K562 (cell line): ENCODE data around the gene CASR. TPM values are rescaled to one million over a fixed set of nuclear protein-coding genes. Genes with fewer than 3 reads are reported as not detected.

Experiments used
- ATAC-seq: fragments of 200-7000 bp; cut with Tn5 transposase; 3 replicates; pipeline ENCODE4 v1.9.1; 2020; ENCODE audit warnings: moderate library complexity
- BruUV-seq: library from RNA; stranded (reverse); fragments of 400-500 nt; replicated peaks from 2 replicates; lab custom pipeline; 2021; lab: Mats Ljungman, UMichigan
- CTCF ChIA-PET: fragments of 300-600 bp; formaldehyde crosslinking; extraction: SDS; loops from one replicate; lab custom pipeline; 2021; ENCODE audit warnings: low intra/inter-chr PET ratio; lab: Yijun Ruan, JAX
- POLR2A ChIA-PET: fragments of 300-600, 350-650 bp; sonication (Branson Sonifier 250); formaldehyde crosslinking; extraction: SDS; loops from one replicate; lab custom pipeline; 2021; ENCODE audit warnings: antibody characterized with exemption, inconsistent platforms; lab: Yijun Ruan, JAX
- DNase-seq, 4 experiments: peaks; one replicate each; pipeline versions ENCODE4 v3.0.0 to v3.0.0-alpha.2; 2011 to 2018; ENCODE audit warnings: low spot score in 3 of 4, mixed read lengths in 3 of 4; ENCODE audit errors: extremely low read depth in 1 of 4
- FAIRE-seq: peaks from 2 replicates; lab custom pipeline; 2011; peaks lifted over from hg19 to GRCh38; lab: Jason Lieb, UNC
- H2AFZ ChIP-seq: 2 replicates; pipeline ENCODE4 v1.6.0; 2011; ENCODE audit warnings: low read depth, low read length, control low read depth, inconsistent platforms
- H3K27ac ChIP-seq: fragments of 200-600 bp; 3 replicates; pipeline ENCODE4 v1.8.0; 2011; ENCODE audit warnings: low read depth, mild to moderate bottlenecking, control low read depth, inconsistent platforms, low read length, moderate library complexity, mixed read lengths; ENCODE audit errors: extremely low read depth
- H3K27me3 ChIP-seq, 2 experiments: fragments of 300-600 bp in 1 of 2; 2 replicates in 1 of 2; 3 replicates in 1 of 2; pipeline versions ENCODE4 v1.6.0 to v1.8.0; 2011; ENCODE audit warnings: inconsistent platforms in 2 of 2, low read length in 2 of 2, mild to moderate bottlenecking in 1 of 2, mixed read lengths in 1 of 2, moderate library complexity in 1 of 2; ENCODE audit not compliant: control insufficient read depth in 2 of 2, insufficient read depth in 2 of 2
- H3K36me3 ChIP-seq: fragments of 300-600 bp; 3 replicates; pipeline ENCODE4 v1.8.0; 2011; ENCODE audit warnings: mild to moderate bottlenecking, low read length, inconsistent platforms; ENCODE audit not compliant: control insufficient read depth, insufficient read depth
- H3K4me1 ChIP-seq, 2 experiments: fragments of 200-600 bp in 1 of 2; replicated peaks in 1 of 2; 2 replicates in 1 of 2; 3 replicates in 1 of 2; pipeline versions ENCODE4 v1.5.1 to v1.8.0; 2011; ENCODE audit warnings: inconsistent platforms in 2 of 2, low read length in 2 of 2, mild to moderate bottlenecking in 1 of 2, mixed read lengths in 1 of 2, moderate library complexity in 1 of 2; ENCODE audit not compliant: control insufficient read depth in 2 of 2, insufficient read depth in 2 of 2
- H3K4me2 ChIP-seq: 2 replicates; pipeline ENCODE4 v1.6.1; 2011; ENCODE audit warnings: low read length, control low read depth, inconsistent platforms, mixed read lengths; ENCODE audit not compliant: insufficient read depth
- H3K4me3 ChIP-seq: fragments of 200-600 bp; sonication (generic), shearing (Covaris generic); 2 replicates; pipeline ENCODE4 v1.5.1; 2016; ENCODE audit warnings: control low read depth, inconsistent platforms
- H3K79me2 ChIP-seq: fragments of 200-600 bp; 3 replicates; pipeline ENCODE4 v1.8.0; 2011; ENCODE audit warnings: low read length, inconsistent platforms; ENCODE audit not compliant: control insufficient read depth, insufficient read depth
- H3K9ac ChIP-seq, 2 experiments: 2 replicates each; pipeline versions ENCODE4 v1.6.0 to v1.6.1; 2011; ENCODE audit warnings: low read depth in 2 of 2, low read length in 2 of 2, control low read depth in 1 of 2, inconsistent platforms in 1 of 2, mild to moderate bottlenecking in 1 of 2, mixed read lengths in 1 of 2; ENCODE audit not compliant: insufficient read depth in 1 of 2
- H3K9me1 ChIP-seq: one replicate; pipeline ENCODE4 v1.6.0; 2011; ENCODE audit warnings: inconsistent platforms, mild to moderate bottlenecking, low read length, moderate library complexity; ENCODE audit not compliant: control insufficient read depth, insufficient read depth
- H3K9me3 ChIP-seq: replicated peaks from 2 replicates; pipeline ENCODE4 v1.5.1; 2011; ENCODE audit warnings: low read depth, low read length, inconsistent platforms; ENCODE audit not compliant: control insufficient read depth, insufficient read depth
- H4K20me1 ChIP-seq: replicated peaks from 2 replicates; pipeline ENCODE4 v1.6.1; 2011; ENCODE audit warnings: low read length, inconsistent platforms, mixed read lengths; ENCODE audit not compliant: control insufficient read depth, insufficient read depth
- ATF6 ChIP-seq: sonication (generic); formaldehyde crosslinking; IDR thresholded peaks from 2 replicates; pipeline ENCODE4 v1.4.0; 2020; ENCODE audit warnings: mild to moderate bottlenecking, missing genetic modification reagents
- CBFA2T2 ChIP-seq: fragments of 450-650 bp; conservative IDR thresholded peaks from 2 replicates; pipeline ENCODE4 v1.6.1; 2017; ENCODE audit warnings: mild to moderate bottlenecking
- ELF2 ChIP-seq: fragments of 250-450 bp; sonication (Bioruptor Pico); IDR thresholded peaks from 2 replicates; pipeline ENCODE4 v1.5.0; 2021; ENCODE audit warnings: mild to moderate bottlenecking
- HBP1 ChIP-seq: fragments of 450-650 bp; formaldehyde crosslinking; IDR thresholded peaks from 2 replicates; pipeline ENCODE4 v1.4.0; 2022; ENCODE audit warnings: missing genetic modification characterization
- MTF1 ChIP-seq: fragments of 250-450 bp; sonication (Bioruptor Pico); IDR thresholded peaks from 2 replicates; pipeline ENCODE4 v1.9.0; 2021; ENCODE audit warnings: moderate library complexity, mild to moderate bottlenecking, inconsistent platforms, borderline replicate concordance
- STAT6 ChIP-seq: sonication (generic); formaldehyde crosslinking; IDR thresholded peaks from 2 replicates; pipeline ENCODE4 v1.8.1; 2023; ENCODE audit warnings: mild to moderate bottlenecking, missing genetic modification reagents
- ZNF23 ChIP-seq: fragments of 250-450 bp; sonication (Bioruptor Pico); IDR thresholded peaks from 2 replicates; pipeline ENCODE4 v1.4.0; 2020; ENCODE audit warnings: mild to moderate bottlenecking
- ZNF263 ChIP-seq: sonication (generic); formaldehyde crosslinking; IDR thresholded peaks from 2 replicates; pipeline ENCODE4 v1.8.0; 2022; ENCODE audit warnings: mild to moderate bottlenecking, missing genetic modification reagents, borderline replicate concordance
- ZNF324 ChIP-seq: fragments of 250-450 bp; sonication (Bioruptor Pico); IDR thresholded peaks from 2 replicates; pipeline ENCODE4 v1.4.0; 2020; ENCODE audit warnings: mild to moderate bottlenecking
- WGBS: fragments of 100-300 bp; shearing (Covaris generic); methylation state at CpG from one replicate; pipeline ENCODE4 v1.1.6; 2016; ENCODE audit warnings: low coverage, mixed read lengths; ENCODE audit not compliant: insufficient coverage; ENCODE audit errors: missing lambda C conversion rate; 5-methylcytosine and 5-hydroxymethylcytosine counted together
- in situ Hi-C: fragments of 300-500 bp; cut with MboI; formaldehyde crosslinking; loops from 4 replicates; pipeline ENCODE4 v1.15.0; 2018; ENCODE audit warnings: inconsistent platforms, mixed read lengths
- intact Hi-C: fragments of 100-400 bp; cut with micrococcal nuclease; formaldehyde crosslinking; loops from 2 replicates; pipeline ENCODE4 v1.14.2; 2022
- polyA plus RNA-seq, 8 experiments: library from polyadenylated mRNA; depleted of rRNA in 4 of 8; stranded (reverse) in 5 of 8; unstranded in 3 of 8; fragments of >200 nt; fragmentation: Nextera tagmentation in 2 of 8; fragmentation: Illumina TruSeq in 1 of 8; extraction: Ambion mirVana in 2 of 8; extraction: Trizol in 1 of 8; gene quantifications; 2 replicates each; pipeline versions ENCODE4 v1.2.1 to v1.2.3, GENCODE V29; 2011 to 2014; ENCODE audit warnings: inconsistent platforms in 1 of 8, missing spikeins in 1 of 8
- total RNA-seq, 7 experiments: library from RNA; depleted of rRNA in 6 of 7; stranded (reverse); fragments of >200 nt in 6 of 7; fragmentation: Illumina TruSeq in 2 of 7; extraction: Trizol in 2 of 7; gene quantifications; 2 replicates each; pipeline versions ENCODE4 v1.2.1 to v1.2.3, GENCODE V29; 2011 to 2021; ENCODE audit warnings: low replicate concordance in 1 of 7

Gene CASR
- total and polyA plus RNA-seq, 9 of the 15 experiments (the other 6 are each of a cell fraction or from before 2014, with no cell fraction given) = not detected

DNA sequence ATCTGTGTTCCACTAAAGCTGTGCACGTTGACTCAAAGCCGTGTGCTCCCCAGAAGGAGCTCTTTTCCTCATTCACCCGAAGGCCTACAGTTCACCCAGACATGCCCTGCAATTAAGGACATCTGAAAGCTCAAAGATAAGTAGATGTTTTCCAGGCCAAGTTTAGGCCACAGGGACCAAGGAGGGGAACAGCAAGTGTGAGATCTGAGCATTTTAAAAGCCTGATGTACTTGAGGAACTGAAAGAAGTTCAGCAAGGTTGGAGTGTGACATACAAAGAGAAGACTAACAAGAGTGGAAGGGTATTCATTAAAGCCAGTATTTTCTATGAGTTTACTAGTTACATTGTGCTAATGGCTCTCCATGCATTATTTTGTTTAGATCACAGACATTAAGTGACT is 68.0 kb downstream of the CASR start:
- intact Hi-C loops = no loop called here
- POLR2A ChIA-PET = no interaction called here
- Histone ChIP-seq H3K9ac (no peak overlapping the region), H3K36me3 (no peaks in the 10 kb centered on the region), H3K27me3 (peaks cover 2 to 8% of the 10 kb centered on the region in 2 experiments; a peak in 3 of 5 replicates), H3K4me1 (no peaks in the 10 kb centered on the region)
- in situ Hi-C loops = no loop called here
- TF ChIP-seq MTF1 (CRISPR knock-in tag) (no peak), HBP1 (CRISPR knock-in tag) (no peak), ATF6 (no peak), CBFA2T2 (no peak), ZNF23 (CRISPR knock-in tag) (no peak), ELF2 (CRISPR knock-in tag) (no peak), ZNF263 (CRISPR knock-in tag) (no peak), STAT6 (CRISPR knock-in tag) (no peak), ZNF324 (no peak)
- TF ChIP-seq, all 486 proteins: peak for 0
- Histone ChIP-seq H2AFZ (no peak overlapping the region), H3K4me2 (no peak overlapping the region), H3K4me3 (no peak overlapping the region), H3K9me3 (no peaks in the 10 kb centered on the region), H3K27ac (no peak overlapping the region), H3K9me1 (no peaks in the 10 kb centered on the region), H3K79me2 (no peaks in the 10 kb centered on the region), H4K20me1 (no peaks in the 10 kb centered on the region)
- no peak for DNase-seq
- no peak for ATAC-seq
- no peak for FAIRE-seq
- no TSS peak for BruUV-seq
- WGBS = 0% methylated on average over 1 of the region's 3 CpGs
- CTCF ChIA-PET = no interaction called here
